Effector memory CD4-positive, alpha-beta T cell (primary cell): Measurements from ENCODE around the gene RAB3GAP1.
"Not testable (repeated sequence)": the region's sequence is repeated elsewhere in the genome, so short reads cannot be mapped to it uniquely, and the experiment has no call there.

Experiments used
- DNase-seq, 3 donors: peaks; one replicate each; pipeline ENCODE4 v3.0.0-alpha.2; 2020
- H3K27ac ChIP-seq: 2 replicates; pipeline ENCODE4 v1.7.0; 2013; ENCODE audit warnings: mild to moderate bottlenecking, low read length, moderate library complexity; ENCODE audit not compliant: insufficient read depth, poor library complexity, severe bottlenecking
- H3K27me3 ChIP-seq: replicated peaks from 2 replicates; pipeline ENCODE4 v1.7.0; 2013; ENCODE audit warnings: mild to moderate bottlenecking, low read length; ENCODE audit not compliant: insufficient read depth, control insufficient read depth, poor library complexity, severe bottlenecking
- H3K36me3 ChIP-seq: 2 replicates; pipeline ENCODE4 v1.7.0; 2013; ENCODE audit warnings: mild to moderate bottlenecking, low read length, moderate library complexity; ENCODE audit not compliant: control insufficient read depth, insufficient read depth
- H3K4me1 ChIP-seq: 2 replicates; pipeline ENCODE4 v1.7.0; 2013; ENCODE audit warnings: low read length, mild to moderate bottlenecking; ENCODE audit not compliant: control insufficient read depth, insufficient read depth, poor library complexity, severe bottlenecking
- H3K4me3 ChIP-seq: 2 replicates; pipeline ENCODE4 v1.7.0; 2013; ENCODE audit warnings: low read length, low read depth, mild to moderate bottlenecking; ENCODE audit not compliant: insufficient read depth, poor library complexity, severe bottlenecking
- H3K9me3 ChIP-seq: 2 replicates; pipeline ENCODE4 v1.7.0; 2013; ENCODE audit warnings: mild to moderate bottlenecking, low read length, moderate library complexity; ENCODE audit not compliant: control insufficient read depth

Gene RAB3GAP1

GRCh38 chr2:135078417-135078816 is 26.3 kb downstream of the RAB3GAP1 start:
- no peak overlapping the region for H3K4me3 ChIP-seq
- no peaks in the 10 kb centered on the region for H3K36me3 ChIP-seq
- H3K9me3 ChIP-seq: no peaks in the 10 kb centered on the region
- H3K27me3 ChIP-seq: no peaks in the 10 kb centered on the region
- no peak for DNase-seq
- H3K4me1 ChIP-seq: no peaks in the 10 kb centered on the region
- H3K27ac ChIP-seq: no peak overlapping the region

- H3K9me3 ChIP-seq: no peaks in the 10 kb centered on the region
- no peaks in the 10 kb centered on the region for H3K27me3 ChIP-seq
- H3K27ac ChIP-seq: no peak overlapping the region
- no peaks in the 10 kb centered on the region for H3K36me3 ChIP-seq
- DNase-seq: no peak
- no peak overlapping the region for H3K4me3 ChIP-seq
- H3K4me1 ChIP-seq: no peaks in the 10 kb centered on the region
These were observed 34.1 kb downstream of the RAB3GAP1 start for GRCh38 chr2:135086222-135086621.

DNA sequence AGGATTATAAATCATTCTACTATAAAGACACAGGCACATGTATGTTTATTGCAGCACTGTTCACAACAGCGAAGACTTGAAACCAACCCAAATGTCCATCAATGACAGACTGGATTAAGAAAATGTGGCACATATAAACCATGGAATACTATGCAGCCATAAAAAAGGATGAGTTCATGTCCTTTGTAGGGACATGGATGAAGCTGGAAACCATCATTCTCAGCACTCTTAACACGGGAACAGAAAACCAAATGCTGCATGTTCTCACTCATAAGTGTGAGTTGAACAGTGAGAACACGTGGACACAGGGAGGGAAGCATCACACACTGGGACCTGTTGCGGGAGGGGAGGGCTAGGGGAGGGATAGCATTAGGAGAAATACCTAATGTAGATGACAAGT is 37.5 kb downstream of the RAB3GAP1 start:
- not testable (repeated sequence) for H3K4me3 ChIP-seq, DNase-seq, H3K4me1 ChIP-seq, H3K27ac ChIP-seq, H3K9me3 ChIP-seq, H3K27me3 ChIP-seq
- H3K36me3 ChIP-seq: peaks cover 10% of the 10 kb centered on the region

- no peak overlapping the region for H3K27ac ChIP-seq
- DNase-seq: no peak
- H3K4me1 ChIP-seq: no peaks in the 10 kb centered on the region
- peaks cover 20% of the 10 kb centered on the region for H3K36me3 ChIP-seq
- H3K4me3 ChIP-seq: no peak overlapping the region
- no peaks in the 10 kb centered on the region for H3K27me3 ChIP-seq
- H3K9me3 ChIP-seq: no peaks in the 10 kb centered on the region
These were observed 39.6 kb downstream of the RAB3GAP1 start for GRCh38 chr2:135091681-135092080.

DNA sequence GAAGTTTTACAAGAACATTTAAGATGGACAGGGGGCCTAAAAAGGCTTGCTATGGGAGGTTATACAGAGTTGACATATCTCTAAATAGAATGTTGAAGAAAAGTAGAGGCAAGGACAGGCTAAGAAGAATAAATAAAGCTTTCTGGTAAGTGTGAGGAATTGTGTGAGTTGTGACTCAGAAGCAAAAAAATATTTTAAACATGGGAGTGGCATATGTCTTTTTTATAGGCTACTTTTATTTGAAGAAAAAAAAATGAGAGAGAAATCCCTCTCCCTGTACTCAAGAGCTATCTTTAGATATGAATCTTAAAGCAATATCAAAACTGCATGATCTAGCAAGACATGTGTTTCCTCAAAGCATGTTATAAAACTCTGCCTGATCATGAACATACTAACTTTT is 41.1 kb downstream of the RAB3GAP1 start:
- no peaks in the 10 kb centered on the region for H3K9me3 ChIP-seq
- H3K36me3 ChIP-seq: peaks cover 20% of the 10 kb centered on the region
- no peaks in the 10 kb centered on the region for H3K27me3 ChIP-seq
- DNase-seq: no peak
- H3K4me3 ChIP-seq: no peak overlapping the region
- no peak overlapping the region for H3K27ac ChIP-seq
- H3K4me1 ChIP-seq: no peaks in the 10 kb centered on the region

DNA sequence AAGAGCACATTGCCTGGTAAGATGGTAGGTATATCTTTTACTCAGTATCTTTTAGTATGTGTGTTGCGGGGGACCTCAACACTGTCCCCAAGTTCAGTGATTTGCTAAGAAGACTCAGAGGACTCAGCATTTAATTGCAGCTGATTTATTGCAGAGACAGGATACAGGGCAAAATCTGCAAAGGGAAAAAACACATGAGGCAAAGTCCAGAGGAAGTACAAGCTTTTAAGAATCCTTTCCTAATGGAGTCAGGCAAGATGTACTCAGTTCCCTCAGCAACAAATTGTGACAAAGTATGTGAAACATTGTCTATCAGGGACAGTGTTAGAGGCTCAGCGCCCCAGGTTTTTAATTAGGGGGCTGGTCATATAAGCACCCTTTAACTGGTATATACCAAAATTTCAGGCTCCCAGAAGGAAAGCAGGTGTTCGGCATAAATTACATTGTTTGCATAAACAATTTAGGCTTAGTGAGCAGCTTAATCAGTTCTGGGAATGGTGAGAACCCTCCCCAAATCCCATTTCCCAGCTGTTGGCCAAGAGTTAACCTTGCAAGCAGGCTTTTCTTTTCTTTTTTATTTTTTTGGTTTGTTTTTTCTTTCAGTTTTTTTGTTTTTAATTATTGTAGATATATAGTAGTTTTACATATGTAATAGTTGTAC is 41.7 kb downstream of the RAB3GAP1 start:
- peaks cover 20% of the 10 kb centered on the region for H3K36me3 ChIP-seq
- no peaks in the 10 kb centered on the region for H3K9me3 ChIP-seq
- no peak overlapping the region for H3K27ac ChIP-seq
- no peaks in the 10 kb centered on the region for H3K4me1 ChIP-seq
- no peak for DNase-seq
- no peak overlapping the region for H3K4me3 ChIP-seq
- H3K27me3 ChIP-seq: no peaks in the 10 kb centered on the region

- Histone ChIP-seq H3K27ac (no peak overlapping the region), H3K4me1 (no peaks in the 10 kb centered on the region), H3K36me3 (peaks cover 20% of the 10 kb centered on the region), H3K27me3 (no peaks in the 10 kb centered on the region), H3K9me3 (no peaks in the 10 kb centered on the region), H3K4me3 (no peak overlapping the region)
- no peak for DNase-seq
These were observed 42.4 kb downstream of the RAB3GAP1 start for GRCh38 chr2:135094508-135094907.

GRCh38 chr2:135095591-135095990 is 43.5 kb downstream of the RAB3GAP1 start:
- Histone ChIP-seq H3K27ac (no peak overlapping the region), H3K9me3 (no peaks in the 10 kb centered on the region), H3K36me3 (peaks cover 20% of the 10 kb centered on the region), H3K4me3 (no peak overlapping the region), H3K27me3 (no peaks in the 10 kb centered on the region), H3K4me1 (no peaks in the 10 kb centered on the region)
- DNase-seq: no peak

- H3K4me1 ChIP-seq: no peaks in the 10 kb centered on the region
- no peak for DNase-seq
- peaks cover 22% of the 10 kb centered on the region for H3K36me3 ChIP-seq
- H3K27me3 ChIP-seq: no peaks in the 10 kb centered on the region
- no peak overlapping the region for H3K4me3 ChIP-seq
- no peaks in the 10 kb centered on the region for H3K9me3 ChIP-seq
- no peak overlapping the region for H3K27ac ChIP-seq
These were observed 44.8 kb downstream of the RAB3GAP1 start for GRCh38 chr2:135096665-135097446.

DNA sequence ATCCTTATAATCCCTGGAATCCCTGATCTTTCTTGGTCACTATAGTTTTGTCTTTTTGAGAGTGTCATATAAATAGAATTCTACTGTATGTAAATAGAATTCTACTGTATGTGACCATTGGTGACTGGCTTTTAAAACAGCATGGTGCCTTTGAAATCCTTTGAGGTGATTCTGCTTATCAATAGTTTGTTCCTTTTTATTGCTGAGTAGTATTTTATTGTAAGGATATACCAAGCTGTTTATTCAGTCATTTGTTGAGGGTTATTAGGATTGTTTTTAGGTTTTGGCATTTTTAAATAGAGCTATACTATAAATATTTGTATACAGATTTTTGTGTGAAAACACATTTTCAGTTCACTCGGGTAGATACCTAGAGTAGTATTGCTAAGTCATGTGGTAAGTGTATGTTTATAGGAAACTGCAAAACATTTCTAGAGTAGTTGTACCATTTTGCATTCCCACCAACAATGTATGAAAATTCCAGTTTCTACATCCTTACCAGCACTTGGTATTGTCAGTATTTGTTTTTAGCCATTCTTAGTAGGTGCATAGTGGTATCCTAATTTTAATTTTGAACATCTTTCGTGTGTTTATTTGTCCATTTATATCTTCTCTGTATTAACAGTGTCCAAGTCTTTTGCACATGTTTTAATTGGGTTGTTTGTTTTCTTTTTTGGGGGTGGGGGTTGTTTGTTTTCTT is 45.6 kb downstream of the RAB3GAP1 start:
- H3K27me3 ChIP-seq: no peaks in the 10 kb centered on the region
- H3K4me3 ChIP-seq: no peak overlapping the region
- no peaks in the 10 kb centered on the region for H3K4me1 ChIP-seq
- no peak for DNase-seq
- H3K9me3 ChIP-seq: no peaks in the 10 kb centered on the region
- H3K36me3 ChIP-seq: peaks cover 26% of the 10 kb centered on the region
- H3K27ac ChIP-seq: no peak overlapping the region
